Activated B cell treated with CpG ODN at 0.5 μM for 24 hours (primary cell): ENCODE data around the gene ADRA1B. TPM values are rescaled to one million over a fixed set of nuclear protein-coding genes. Genes with fewer than 3 reads are reported as not detected.

Experiments used
- ATAC-seq: fragments of 200-7000 bp; cut with Tn5 transposase; one replicate; pipeline ENCODE4 v1.10.0; 2021; ENCODE audit warnings: low read depth, mild to moderate bottlenecking, moderate library complexity
- CTCF ChIA-PET: fragments of 350-600 bp; sonication (Branson Sonifier 250); formaldehyde crosslinking; loops from one replicate; lab custom pipeline; 2021; ENCODE audit warnings: antibody characterized with exemption; lab: Charles Lee
- POLR2A ChIA-PET: fragments of 350-600 bp; sonication (Branson Sonifier 250); formaldehyde crosslinking; loops from one replicate; lab custom pipeline; 2021; ENCODE audit warnings: antibody characterized with exemption; lab: Charles Lee
- DNase-seq: peaks from one replicate; pipeline ENCODE4 v3.0.0; 2022
- H3K27ac Mint-ChIP-seq: one replicate; pipeline ENCODE4 v1.8.0; 2020; ENCODE audit warnings: mixed read lengths
- H3K27me3 Mint-ChIP-seq: one replicate; pipeline ENCODE4 v1.8.0; 2021; ENCODE audit warnings: mixed read lengths
- H3K36me3 Mint-ChIP-seq: one replicate; pipeline ENCODE4 v1.8.0; 2021; ENCODE audit warnings: low read depth, mixed read lengths
- H3K4me1 Mint-ChIP-seq: one replicate; pipeline ENCODE4 v1.8.0; 2021; ENCODE audit warnings: mixed read lengths
- H3K4me3 Mint-ChIP-seq: one replicate; pipeline ENCODE4 v1.8.0; 2020; ENCODE audit warnings: mild to moderate bottlenecking, mixed read lengths
- H3K9me3 Mint-ChIP-seq: one replicate; pipeline ENCODE4 v1.8.0; 2020; ENCODE audit warnings: mixed read lengths
- CTCF ChIP-seq: fragments of 200-600 bp; IDR thresholded peaks from one replicate; pipeline ENCODE4 v1.8.0; 2022; ENCODE audit warnings: antibody characterized with exemption, mild to moderate bottlenecking
- intact Hi-C: fragments of 100-400 bp; cut with micrococcal nuclease; formaldehyde crosslinking; loops from one replicate; pipeline ENCODE4 v1.15.1; 2024
- total RNA-seq: library from RNA; stranded (reverse); gene quantifications from 2 replicates; pipeline ENCODE4 v1.2.3, GENCODE V29; 2022

ADRA1B gene
- total RNA-seq, 1 donor from 2014 or later = 0.53 TPM

- H3K4me1 Mint-ChIP-seq = no peaks in the 10 kb centered on the region
- H3K4me3 Mint-ChIP-seq = no peak overlapping the region
- intact Hi-C loops = no loop called here
- ChIA-PET POLR2A (no interaction called here), CTCF (no interaction called here)
- no peak for TF ChIP-seq CTCF
- ATAC-seq (no peak), DNase-seq (no peak)
- H3K36me3 Mint-ChIP-seq = no peaks in the 10 kb centered on the region
- no peak overlapping the region for H3K27ac Mint-ChIP-seq
- peaks cover 22% of the 10 kb centered on the region for H3K27me3 Mint-ChIP-seq
- no peaks in the 10 kb centered on the region for H3K9me3 Mint-ChIP-seq
These were observed 10.8 kb upstream of the ADRA1B start for GRCh38 chr5:159905496-159905895.

GRCh38 chr5:159906463-159906862 is 9.8 kb upstream of the ADRA1B start:
- POLR2A ChIA-PET = no interaction called here
- H3K9me3 Mint-ChIP-seq = no peaks in the 10 kb centered on the region
- intact Hi-C loops = no loop called here

GRCh38 chr5:159906943-159907342 is 9.3 kb upstream of the ADRA1B start:
- TF ChIP-seq CTCF = no peak
- no peaks in the 10 kb centered on the region for H3K36me3 Mint-ChIP-seq
- intact Hi-C loops = no loop called here
- no peak overlapping the region for H3K27ac Mint-ChIP-seq
- POLR2A ChIA-PET = no interaction called here
- no peaks in the 10 kb centered on the region for H3K4me1 Mint-ChIP-seq
- H3K9me3 Mint-ChIP-seq = no peaks in the 10 kb centered on the region
- DNase-seq (no peak), ATAC-seq (no peak)
- CTCF ChIA-PET = interaction anchor here (0.7 kb wide), 1 partner anchor 575 kb away, joined by 3 read pairs; no protein-coding TSS in a partner anchor
- H3K27me3 Mint-ChIP-seq = peaks cover 21% of the 10 kb centered on the region
- no peak overlapping the region for H3K4me3 Mint-ChIP-seq

More at GRCh38 chr5:159906463-159906862, 9.8 kb upstream of the ADRA1B start:
- Mint-ChIP-seq H3K4me3 (no peak overlapping the region), H3K27me3 (peaks cover 22% of the 10 kb centered on the region), H3K27ac (no peak overlapping the region), H3K4me1 (no peaks in the 10 kb centered on the region), H3K36me3 (no peaks in the 10 kb centered on the region)
- DNase-seq (no peak), ATAC-seq (no peak)
- CTCF ChIA-PET = no interaction called here
- TF ChIP-seq CTCF = no peak

- CTCF ChIA-PET = interaction anchor here (0.7 kb wide), 2 partner anchors 510 to 576 kb away, joined by 3 read pairs; no protein-coding TSS in a partner anchor
- Mint-ChIP-seq H3K9me3 (no peaks in the 10 kb centered on the region), H3K27me3 (peaks cover 18% of the 10 kb centered on the region), H3K4me1 (no peaks in the 10 kb centered on the region), H3K4me3 (no peak overlapping the region), H3K27ac (no peak overlapping the region), H3K36me3 (no peaks in the 10 kb centered on the region)
- ATAC-seq (no peak), DNase-seq (no peak)
- intact Hi-C loops = no loop called here
- TF ChIP-seq CTCF = no peak
- POLR2A ChIA-PET = no interaction called here
These were observed 8.3 kb upstream of the ADRA1B start for GRCh38 chr5:159907689-159908590.

- no peak for TF ChIP-seq CTCF
- DNase-seq = no peak
- H3K4me1 Mint-ChIP-seq = no peaks in the 10 kb centered on the region
- POLR2A ChIA-PET = no interaction called here
- H3K27ac Mint-ChIP-seq = no peak overlapping the region
- ATAC-seq = no peak
- intact Hi-C loops = no loop called here
- no peaks in the 10 kb centered on the region for H3K36me3 Mint-ChIP-seq
- CTCF ChIA-PET = no interaction called here
- no peaks in the 10 kb centered on the region for H3K9me3 Mint-ChIP-seq
- peaks cover 18% of the 10 kb centered on the region for H3K27me3 Mint-ChIP-seq
- no peak overlapping the region for H3K4me3 Mint-ChIP-seq
These were observed 7.7 kb upstream of the ADRA1B start for GRCh38 chr5:159908591-159908940.
